ENCODE data around the gene CSNK1G2. TPM values are rescaled to one million over a fixed set of nuclear protein-coding genes. Genes with fewer than 3 reads are reported as not detected.

Gene CSNK1G2
- total RNA-seq, 4 donors from 2014 or later = 37.9 to 42.9 (median 38.1) TPM

DNA sequence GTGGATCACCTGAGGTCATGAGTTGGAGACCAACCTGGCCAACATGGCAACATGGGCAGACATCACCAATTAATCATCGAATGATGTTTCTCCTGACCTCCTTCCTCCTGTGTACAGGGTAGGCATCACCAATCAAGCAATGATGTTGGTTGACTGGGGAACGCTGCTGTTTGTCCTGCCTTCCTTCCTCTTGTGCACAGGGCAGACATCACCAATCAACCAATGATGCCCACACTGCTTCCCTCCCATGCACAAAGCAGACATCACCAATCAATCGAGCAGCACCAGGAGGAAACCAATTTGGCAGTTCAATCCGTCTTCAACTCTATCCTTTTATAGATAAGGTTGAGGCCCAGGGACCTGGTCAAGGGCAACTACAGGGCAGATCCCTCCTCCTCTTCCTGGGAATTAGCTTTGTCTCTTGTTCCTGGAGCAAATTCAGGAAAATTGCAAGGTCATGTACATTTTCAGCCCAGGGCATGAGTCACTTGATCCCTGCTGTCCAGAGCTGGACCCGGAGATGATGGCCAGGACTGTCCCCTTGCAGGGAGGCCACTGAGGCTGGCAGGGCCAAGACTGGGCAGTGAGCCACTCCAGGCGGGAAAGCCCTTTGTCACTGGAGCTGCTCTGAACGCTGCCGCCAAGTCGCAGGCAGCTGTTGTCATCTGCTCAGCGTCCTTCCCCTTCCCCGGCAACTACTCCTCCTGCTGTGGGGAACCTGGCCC, 5.3 kb upstream of the CSNK1G2 start:
- TF ChIP-seq POLR2A (IDR thresholded peaks at IDR 0.05) = peak in 1 of 2 donors; percentile 8
- TF ChIP-seq, protein P1, sequence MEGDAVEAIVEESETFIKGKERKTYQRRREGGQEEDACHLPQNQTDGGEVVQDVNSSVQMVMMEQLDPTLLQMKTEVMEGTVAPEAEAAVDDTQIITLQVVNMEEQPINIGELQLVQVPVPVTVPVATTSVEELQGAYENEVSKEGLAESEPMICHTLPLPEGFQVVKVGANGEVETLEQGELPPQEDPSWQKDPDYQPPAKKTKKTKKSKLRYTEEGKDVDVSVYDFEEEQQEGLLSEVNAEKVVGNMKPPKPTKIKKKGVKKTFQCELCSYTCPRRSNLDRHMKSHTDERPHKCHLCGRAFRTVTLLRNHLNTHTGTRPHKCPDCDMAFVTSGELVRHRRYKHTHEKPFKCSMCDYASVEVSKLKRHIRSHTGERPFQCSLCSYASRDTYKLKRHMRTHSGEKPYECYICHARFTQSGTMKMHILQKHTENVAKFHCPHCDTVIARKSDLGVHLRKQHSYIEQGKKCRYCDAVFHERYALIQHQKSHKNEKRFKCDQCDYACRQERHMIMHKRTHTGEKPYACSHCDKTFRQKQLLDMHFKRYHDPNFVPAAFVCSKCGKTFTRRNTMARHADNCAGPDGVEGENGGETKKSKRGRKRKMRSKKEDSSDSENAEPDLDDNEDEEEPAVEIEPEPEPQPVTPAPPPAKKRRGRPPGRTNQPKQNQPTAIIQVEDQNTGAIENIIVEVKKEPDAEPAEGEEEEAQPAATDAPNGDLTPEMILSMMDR (IDR thresholded peaks at IDR 0.05 in 4 of 5, conservative IDR thresholded peaks at IDR 0.05 in 1 of 5) = no peak
- ATAC-seq = peak; percentile 38 to 47

DNA sequence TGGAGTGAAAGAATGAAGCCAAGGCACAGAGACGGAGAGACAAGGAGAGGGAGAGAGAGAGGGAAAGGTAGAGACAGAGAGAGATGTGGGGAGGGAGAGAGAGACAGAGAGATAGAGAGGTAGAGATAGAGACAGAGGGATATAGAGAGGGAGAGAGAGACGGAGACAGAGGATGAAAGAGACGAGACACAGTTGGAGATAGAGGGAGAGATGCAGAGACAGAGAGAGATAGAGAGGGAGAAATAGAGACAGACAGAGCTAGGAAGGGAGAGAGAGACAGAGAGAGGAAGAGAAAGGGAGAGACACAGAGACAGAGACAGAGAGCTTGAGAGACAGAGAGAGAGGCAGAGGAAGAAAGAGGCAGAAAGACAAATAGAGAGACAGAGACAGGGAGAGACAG, 4.5 kb upstream of the CSNK1G2 start:
- TF ChIP-seq, protein P1 (IDR thresholded peaks at IDR 0.05 in 4 of 5, conservative IDR thresholded peaks at IDR 0.05 in 1 of 5) = no peak
- TF ChIP-seq POLR2A (IDR thresholded peaks at IDR 0.05) = no peak
- DNase-seq (no peak), ATAC-seq (no peak)
- H3K27ac ChIP-seq = peak overlapping the region; percentile 49 to 79 (median 74)
- no peaks in the 10 kb centered on the region for H3K27me3 ChIP-seq
- H3K36me3 ChIP-seq = no peaks in the 10 kb centered on the region
- no peak overlapping the region for H3K4me3 ChIP-seq
- intact Hi-C loops (cut with DNase I; ENCODE audit: low total_unique reads) (no loop called here), in situ Hi-C loops (cut with MboI; ENCODE audit: low sequenced_read_pairs in 4 of 4) (loop anchor here in 2 of 4 donors (10.0 kb wide), 2 partner anchors 128 to 138 kb away; no protein-coding TSS in a partner anchor)
- peaks cover 14 to 15% of the 10 kb centered on the region in 2 donors for H3K4me1 ChIP-seq
- no peaks in the 10 kb centered on the region for H3K9me3 ChIP-seq

More for the DNA sequence above, 5.3 kb upstream of the CSNK1G2 start:
- DNase-seq = peak; percentile 31 to 80
- in situ Hi-C loops (cut with MboI; ENCODE audit: low sequenced_read_pairs in 4 of 4) = loop anchor here in 2 of 4 donors (10.0 kb wide), 2 partner anchors 129 to 139 kb away; no protein-coding TSS in a partner anchor
- Histone ChIP-seq H3K4me1 (peaks cover 14 to 15% of the 10 kb centered on the region in 2 donors), H3K4me3 (no peak overlapping the region), H3K27me3 (no peaks in the 10 kb centered on the region), H3K36me3 (no peaks in the 10 kb centered on the region), H3K9me3 (no peaks in the 10 kb centered on the region), H3K27ac (peak overlapping the region; percentile 49 to 79 (median 74))
- intact Hi-C loops (cut with DNase I; ENCODE audit: low total_unique reads) = no loop called here

DNA sequence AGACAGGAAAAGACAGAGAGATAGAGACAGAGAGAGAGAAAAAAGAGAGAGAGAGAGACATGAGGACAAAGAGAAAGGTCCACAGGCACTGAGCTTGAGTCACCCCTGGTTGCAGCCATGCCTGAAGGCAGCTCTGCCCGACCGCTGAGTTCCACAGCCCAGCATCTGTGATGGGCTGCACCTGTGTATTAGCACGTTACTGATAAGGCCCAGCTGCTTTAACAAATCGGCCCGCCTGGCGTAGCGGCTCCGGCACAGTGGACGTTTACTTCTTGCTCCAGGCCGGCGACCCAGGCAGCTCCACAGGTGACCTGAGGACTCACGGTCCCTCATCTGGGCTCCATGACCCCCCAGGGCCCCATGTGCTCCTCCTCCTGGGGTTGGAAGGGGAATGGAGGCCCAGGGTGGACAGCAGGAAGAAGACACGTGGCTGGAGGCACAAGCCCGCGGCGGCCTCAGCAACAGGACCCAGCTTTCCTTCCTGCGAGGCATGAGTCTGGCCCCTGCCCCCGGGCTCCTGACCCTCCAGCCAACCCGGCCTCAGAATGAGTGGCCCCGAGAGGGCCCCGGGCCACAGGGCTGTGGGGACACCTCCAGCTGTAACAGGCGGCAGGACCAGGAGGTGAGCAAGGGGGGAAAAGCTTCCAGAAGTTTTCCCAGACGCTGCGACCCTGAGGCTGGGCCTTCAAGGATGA, 3.9 kb upstream of the CSNK1G2 start:
- no peak for TF ChIP-seq POLR2A (IDR thresholded peaks at IDR 0.05)
- TF ChIP-seq, protein P1 (IDR thresholded peaks at IDR 0.05 in 4 of 5, conservative IDR thresholded peaks at IDR 0.05 in 1 of 5) = no peak
- H3K4me1 ChIP-seq = peaks cover 15 to 19% of the 10 kb centered on the region in 2 donors
- no peaks in the 10 kb centered on the region for H3K27me3 ChIP-seq
- no peak for ATAC-seq
- in situ Hi-C loops (cut with MboI; ENCODE audit: low sequenced_read_pairs in 4 of 4) (loop anchor here in 2 of 4 donors (10.0 kb wide), 2 partner anchors 128 to 138 kb away; no protein-coding TSS in a partner anchor), intact Hi-C loops (cut with DNase I; ENCODE audit: low total_unique reads) (no loop called here)
- H3K27ac ChIP-seq = no peak overlapping the region
- no peak for DNase-seq
- no peaks in the 10 kb centered on the region for H3K36me3 ChIP-seq
- no peak overlapping the region for H3K4me3 ChIP-seq
- H3K9me3 ChIP-seq = no peaks in the 10 kb centered on the region

DNA sequence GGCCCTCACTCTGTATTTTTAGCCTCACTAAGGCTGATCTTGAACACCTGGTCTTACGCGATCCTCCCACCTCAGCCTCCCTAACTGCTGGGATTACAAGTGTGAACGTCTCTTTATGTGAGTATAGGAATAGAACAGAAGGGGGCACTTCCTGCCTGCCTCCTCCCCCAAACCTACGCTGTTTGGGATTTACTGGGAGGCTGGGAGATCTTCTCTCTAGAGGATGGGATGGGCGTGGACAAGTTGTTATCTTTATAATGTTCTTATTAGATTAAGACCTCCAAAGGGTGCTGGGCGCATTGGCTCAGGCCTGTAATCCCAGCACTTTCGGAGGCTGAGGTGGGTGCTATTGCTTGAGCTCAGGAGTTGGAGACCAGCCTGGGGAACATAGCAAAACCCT, 2.9 kb upstream of the CSNK1G2 start:
- H3K4me1 ChIP-seq = peaks cover 21 to 27% of the 10 kb centered on the region in 2 donors
- in situ Hi-C loops (cut with MboI; ENCODE audit: low sequenced_read_pairs in 4 of 4) (loop anchor here in 2 of 4 donors (10.0 kb wide), 2 partner anchors 127 to 137 kb away; no protein-coding TSS in a partner anchor), intact Hi-C loops (cut with DNase I; ENCODE audit: low total_unique reads) (no loop called here)
- no peaks in the 10 kb centered on the region for H3K36me3 ChIP-seq
- no peaks in the 10 kb centered on the region for H3K27me3 ChIP-seq
- no peak for DNase-seq
- H3K4me3 ChIP-seq = no peak overlapping the region
- TF ChIP-seq, protein P1 (IDR thresholded peaks at IDR 0.05 in 4 of 5, conservative IDR thresholded peaks at IDR 0.05 in 1 of 5) = no peak
- TF ChIP-seq POLR2A (IDR thresholded peaks at IDR 0.05) = no peak
- no peaks in the 10 kb centered on the region for H3K9me3 ChIP-seq
- no peak overlapping the region for H3K27ac ChIP-seq
- no peak for ATAC-seq

Measured in gastrocnemius medialis (tissue), 4 donors.